GM18861 (cell line): ENCODE data around the gene SMPX.

Experiments used
- ATAC-seq: cut with Tn5 transposase; IDR thresholded peaks from one replicate; pipeline ENCODE4 v1.9.1; 2021; ENCODE audit not compliant: unreplicated experiment

The SMPX gene

DNA sequence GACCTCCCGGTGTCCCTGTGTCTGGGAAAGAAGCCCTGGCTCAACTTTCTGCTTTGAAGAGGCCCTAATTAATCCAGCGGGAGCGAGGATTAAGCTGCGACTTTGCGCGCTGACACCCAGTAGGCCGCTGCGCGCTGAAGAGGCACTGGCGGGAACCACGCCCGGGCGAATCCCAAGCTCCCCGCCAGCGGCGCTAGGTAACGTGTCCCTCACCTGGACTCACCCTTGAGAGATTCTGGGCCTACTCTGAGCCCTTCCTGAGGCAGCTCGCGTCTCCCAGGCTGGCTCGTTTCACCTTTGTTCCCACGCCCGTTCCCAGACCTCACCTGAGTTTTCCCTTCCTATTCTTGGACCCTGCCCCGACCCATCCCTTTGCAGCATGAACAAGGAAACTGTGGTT lies 99.2 kb downstream of the SMPX start:
- ATAC-seq, result no peak

DNA sequence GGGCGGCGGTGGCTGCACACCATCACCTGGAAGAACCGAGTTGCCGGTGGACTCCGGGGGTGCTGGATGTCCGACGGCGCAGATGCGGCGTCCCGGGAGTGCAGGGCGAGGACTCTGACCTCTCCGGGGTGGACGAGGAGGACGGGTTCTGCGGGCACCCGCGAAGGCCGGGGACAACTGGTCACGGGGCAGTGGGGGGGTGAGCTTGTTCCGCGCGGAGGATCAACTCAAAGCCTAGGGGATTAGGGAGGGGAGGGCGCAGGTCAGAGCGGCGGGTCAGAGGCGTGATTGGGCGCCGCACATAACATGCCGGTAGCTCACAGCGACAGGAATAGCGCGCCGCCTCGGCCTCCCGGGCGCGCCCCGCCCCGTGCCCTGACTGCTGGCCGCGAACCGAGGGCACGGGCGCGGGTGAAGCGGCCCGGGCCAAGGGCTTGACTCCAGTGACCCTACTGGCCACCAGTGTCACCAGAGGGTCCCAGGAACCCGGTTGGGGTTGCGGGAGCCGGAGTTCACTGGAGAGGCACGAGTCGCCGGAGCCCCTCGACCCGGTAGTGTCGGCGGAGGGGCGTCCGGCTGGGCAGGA lies 99.7 kb downstream of the SMPX start, which contains the start of gene KLHL34:
TSS of gene KLHL34 (minus strand) at position 179 of the 586 bp plus-strand sequence. CDS start 542 bp downstream, outside the sequence.
- no peak for ATAC-seq

DNA sequence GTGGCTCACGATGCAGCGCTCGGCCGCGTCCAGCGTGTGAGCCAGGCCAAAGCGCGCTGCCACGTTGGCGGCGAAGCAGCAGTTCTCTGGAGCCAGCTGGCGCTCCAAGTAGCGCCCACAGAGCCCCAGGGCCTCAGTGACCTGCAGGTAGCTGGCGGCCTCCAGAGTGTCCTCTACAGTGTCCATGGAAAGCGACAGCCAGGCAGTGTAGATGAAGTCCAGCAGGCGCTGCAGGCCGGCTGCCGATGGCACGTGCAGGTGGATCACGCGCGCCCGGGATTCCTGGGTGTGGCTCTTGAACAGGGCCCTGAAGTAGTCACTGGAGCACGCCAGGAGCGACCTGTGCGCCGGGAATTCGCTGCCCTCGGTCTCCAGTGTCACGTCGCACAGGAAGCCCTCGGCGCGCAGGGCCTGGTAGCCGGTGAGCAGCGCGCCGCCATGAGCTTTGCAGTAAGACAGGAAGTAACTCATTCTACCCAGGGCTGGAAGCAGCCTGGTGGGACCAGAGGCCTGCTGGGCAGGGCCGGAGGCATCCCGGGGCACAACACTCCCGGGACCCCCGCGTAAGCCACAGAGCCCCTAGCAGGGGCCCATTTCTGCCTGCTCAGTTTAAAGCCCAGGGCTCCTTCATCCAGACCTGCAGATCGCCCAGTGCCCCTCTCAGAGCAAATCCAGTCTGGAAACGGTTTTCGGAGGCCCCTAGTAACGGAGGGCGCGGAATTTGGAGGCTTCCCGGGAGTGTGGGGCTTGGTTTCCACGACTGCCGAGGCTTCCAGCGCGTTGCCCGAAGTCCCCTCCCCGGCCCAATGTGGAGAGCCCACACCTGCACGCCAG lies 100.4 kb downstream of the SMPX start:
- no peak for ATAC-seq

DNA sequence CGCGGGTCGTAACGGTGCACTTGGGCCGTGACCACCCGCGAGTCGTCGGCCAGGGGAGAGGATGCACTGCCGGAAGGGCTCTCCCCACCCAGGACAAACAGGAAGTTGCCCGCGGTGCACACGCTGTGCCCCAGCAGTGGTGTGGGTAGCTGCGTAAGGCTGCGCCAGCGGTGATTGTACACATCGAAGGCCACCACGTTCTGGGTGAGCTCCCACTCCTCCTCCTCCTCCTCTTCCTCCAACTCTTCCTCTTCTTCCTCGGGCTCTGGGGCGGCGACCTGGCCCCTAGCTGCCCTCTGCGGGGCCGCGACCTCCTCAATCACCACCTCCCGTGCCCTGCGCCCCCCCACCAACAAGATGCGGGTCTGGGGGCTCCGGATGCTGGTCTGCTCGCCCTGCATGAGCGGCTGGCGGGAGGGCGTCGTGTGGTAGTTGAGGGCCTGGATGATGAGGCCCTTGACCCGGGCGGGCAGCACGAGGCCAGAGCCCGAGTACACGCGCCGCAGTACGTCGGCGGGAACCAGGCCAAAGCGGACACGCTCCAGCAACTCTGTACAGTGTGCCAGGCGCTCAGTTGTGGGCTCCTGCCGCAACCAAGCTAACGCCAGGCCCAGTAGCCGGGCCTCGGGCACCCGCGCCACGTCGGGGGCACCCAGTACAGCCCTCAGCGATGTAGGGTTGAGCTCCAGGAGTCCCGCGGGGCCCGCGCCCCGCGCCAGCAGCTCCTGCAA lies 101.2 kb downstream of the SMPX start:
- ATAC-seq, result no peak
